Astrocyte of the spinal cord (primary cell): Measurements from ENCODE around the gene STX17.

Experiments
- DNase-seq: peaks from one replicate; pipeline ENCODE4 v3.0.0; 2011; ENCODE audit warnings: low read depth, low spot score
- H3K4me3 ChIP-seq: 2 replicates; pipeline ENCODE4 v1.5.1; 2011; ENCODE audit warnings: low read depth, mild to moderate bottlenecking, low read length, moderate library complexity
- in situ Hi-C: cut with HindIII; loops from 2 replicates; pipeline ENCODE4 v1.10.0; 2017; ENCODE audit warnings: low sequenced_read_pairs
- TF ChIP-seq, protein P1 (sequence below): IDR thresholded peaks from 2 replicates; pipeline ENCODE4 v1.5.1; 2012; ENCODE audit warnings: low read depth, mild to moderate bottlenecking, low read length, inconsistent platforms

STX17 gene

DNA sequence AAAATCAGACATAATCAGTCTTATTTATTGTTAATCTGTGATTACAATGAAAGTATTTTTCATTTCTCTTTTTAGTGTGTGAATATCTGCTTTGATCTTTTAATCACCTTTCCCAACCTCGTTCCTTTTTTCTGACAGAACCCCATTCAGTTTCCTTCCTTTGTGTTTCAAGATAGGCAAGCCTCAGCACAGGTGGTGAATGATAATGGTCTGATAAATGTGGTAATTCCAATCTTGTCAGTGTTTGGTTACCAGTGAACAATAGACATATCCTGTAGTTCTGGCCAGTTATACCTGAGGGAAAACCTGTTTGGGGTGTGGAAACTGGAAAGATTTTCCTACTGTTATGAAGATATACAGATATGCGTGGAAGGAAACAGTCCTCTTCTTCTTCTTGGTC, 13.5 kb downstream of the STX17 start:
- TF ChIP-seq, protein P1, sequence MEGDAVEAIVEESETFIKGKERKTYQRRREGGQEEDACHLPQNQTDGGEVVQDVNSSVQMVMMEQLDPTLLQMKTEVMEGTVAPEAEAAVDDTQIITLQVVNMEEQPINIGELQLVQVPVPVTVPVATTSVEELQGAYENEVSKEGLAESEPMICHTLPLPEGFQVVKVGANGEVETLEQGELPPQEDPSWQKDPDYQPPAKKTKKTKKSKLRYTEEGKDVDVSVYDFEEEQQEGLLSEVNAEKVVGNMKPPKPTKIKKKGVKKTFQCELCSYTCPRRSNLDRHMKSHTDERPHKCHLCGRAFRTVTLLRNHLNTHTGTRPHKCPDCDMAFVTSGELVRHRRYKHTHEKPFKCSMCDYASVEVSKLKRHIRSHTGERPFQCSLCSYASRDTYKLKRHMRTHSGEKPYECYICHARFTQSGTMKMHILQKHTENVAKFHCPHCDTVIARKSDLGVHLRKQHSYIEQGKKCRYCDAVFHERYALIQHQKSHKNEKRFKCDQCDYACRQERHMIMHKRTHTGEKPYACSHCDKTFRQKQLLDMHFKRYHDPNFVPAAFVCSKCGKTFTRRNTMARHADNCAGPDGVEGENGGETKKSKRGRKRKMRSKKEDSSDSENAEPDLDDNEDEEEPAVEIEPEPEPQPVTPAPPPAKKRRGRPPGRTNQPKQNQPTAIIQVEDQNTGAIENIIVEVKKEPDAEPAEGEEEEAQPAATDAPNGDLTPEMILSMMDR = no peak
- no peak overlapping the region for H3K4me3 ChIP-seq
- in situ Hi-C loops = no loop called here
- no peak for DNase-seq

DNA sequence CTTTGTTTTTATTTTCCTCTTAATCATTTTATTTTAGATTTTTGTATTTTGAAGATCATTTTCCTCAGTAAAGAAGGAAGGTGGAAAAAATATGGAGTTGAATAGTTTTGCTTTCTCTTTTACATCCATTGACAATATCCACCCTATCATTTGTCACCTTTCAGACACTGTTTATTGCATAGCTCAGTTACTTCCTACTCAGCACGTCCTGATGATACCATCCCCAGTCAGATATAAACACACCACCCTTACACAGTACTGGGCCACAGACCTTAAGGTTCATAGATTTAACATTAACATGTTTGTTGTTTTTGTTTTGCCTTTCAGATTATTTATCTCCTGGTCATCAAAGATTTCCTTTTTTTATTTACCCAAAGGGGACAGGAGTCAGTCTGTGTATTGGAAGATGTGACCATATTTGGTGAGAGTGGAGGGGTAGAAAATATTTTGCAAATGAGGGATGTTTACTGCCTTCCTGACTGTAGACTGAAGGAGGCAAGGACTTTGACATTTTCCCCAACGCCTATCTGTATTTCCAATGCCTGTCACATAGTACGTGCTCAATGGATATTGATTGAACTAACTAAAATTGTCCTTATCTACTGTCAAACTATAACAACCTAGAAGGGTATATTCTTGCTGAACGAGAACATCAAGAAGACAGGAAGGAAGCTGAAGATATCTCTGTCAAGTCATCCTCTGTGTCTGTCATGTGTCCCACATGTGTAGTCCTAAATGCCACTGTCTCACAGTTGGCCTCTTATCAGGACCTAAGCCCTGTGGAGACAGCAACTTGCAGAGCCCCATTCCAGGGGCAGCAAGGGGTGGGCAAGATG, 15.6 kb downstream of the STX17 start:
- no peak overlapping the region for H3K4me3 ChIP-seq
- in situ Hi-C loops = no loop called here
- no peak for DNase-seq
- TF ChIP-seq, protein P1 = no peak

DNA sequence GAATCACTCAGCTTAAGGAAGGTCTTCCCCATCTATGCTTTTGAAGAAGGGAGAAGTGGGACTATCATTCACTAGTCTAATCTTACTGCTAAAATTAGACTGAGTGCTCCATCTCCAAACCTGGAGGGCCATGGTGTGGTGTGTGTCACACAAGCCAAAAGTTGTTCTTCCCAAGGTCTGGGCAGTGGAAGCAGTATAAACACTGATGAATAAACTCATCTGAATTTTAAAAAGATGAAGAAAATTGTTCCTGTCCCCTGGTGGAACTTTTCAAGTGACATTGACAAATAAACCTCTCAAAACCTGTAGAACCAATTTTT, 16.2 kb downstream of the STX17 start:
- in situ Hi-C loops = no loop called here
- TF ChIP-seq, protein P1 = no peak
- H3K4me3 ChIP-seq = no peak overlapping the region
- no peak for DNase-seq

DNA sequence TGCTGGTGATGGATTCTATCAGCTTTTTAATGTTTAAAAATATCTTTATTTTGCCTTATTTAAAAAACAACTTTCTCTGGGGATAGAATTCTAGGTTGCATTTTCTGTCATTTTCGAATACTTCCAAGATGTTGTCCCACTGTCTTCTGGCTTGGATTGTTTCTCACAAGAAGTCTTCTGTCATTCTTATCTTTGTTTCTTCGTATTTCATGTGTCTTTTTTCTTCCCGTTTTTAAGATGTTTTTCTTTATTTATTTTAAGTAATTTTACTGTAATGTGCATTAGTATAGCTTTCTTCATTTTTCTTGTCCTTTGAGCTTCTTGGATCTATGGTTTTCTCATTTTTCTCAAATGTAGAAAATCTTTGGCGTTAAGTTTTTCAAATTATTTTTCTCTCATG, 19.1 kb downstream of the STX17 start:
- TF ChIP-seq, protein P1 = no peak
- no peak overlapping the region for H3K4me3 ChIP-seq
- in situ Hi-C loops = no loop called here
- DNase-seq = no peak

DNA sequence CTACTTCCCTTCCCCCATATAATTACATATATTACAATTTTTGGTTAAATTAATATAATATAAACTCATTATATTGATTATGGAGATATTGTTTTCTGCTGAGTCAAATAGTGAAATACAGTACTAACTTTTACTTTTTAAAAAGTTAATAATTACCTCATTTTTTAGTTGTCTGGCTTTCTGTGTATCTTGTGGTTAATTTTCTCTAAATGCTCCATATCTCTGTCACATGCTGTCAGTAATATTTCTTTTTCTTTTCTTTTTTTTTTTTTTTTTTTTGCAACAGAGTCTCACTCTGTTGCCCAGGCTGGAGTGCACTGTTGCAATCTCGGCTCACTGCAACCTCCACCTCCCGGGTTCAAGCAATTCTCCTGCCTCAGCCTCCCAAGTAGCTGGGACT, 23.2 kb downstream of the STX17 start:
- in situ Hi-C loops = no loop called here
- no peak overlapping the region for H3K4me3 ChIP-seq
- TF ChIP-seq, protein P1 = no peak
- no peak for DNase-seq

DNA sequence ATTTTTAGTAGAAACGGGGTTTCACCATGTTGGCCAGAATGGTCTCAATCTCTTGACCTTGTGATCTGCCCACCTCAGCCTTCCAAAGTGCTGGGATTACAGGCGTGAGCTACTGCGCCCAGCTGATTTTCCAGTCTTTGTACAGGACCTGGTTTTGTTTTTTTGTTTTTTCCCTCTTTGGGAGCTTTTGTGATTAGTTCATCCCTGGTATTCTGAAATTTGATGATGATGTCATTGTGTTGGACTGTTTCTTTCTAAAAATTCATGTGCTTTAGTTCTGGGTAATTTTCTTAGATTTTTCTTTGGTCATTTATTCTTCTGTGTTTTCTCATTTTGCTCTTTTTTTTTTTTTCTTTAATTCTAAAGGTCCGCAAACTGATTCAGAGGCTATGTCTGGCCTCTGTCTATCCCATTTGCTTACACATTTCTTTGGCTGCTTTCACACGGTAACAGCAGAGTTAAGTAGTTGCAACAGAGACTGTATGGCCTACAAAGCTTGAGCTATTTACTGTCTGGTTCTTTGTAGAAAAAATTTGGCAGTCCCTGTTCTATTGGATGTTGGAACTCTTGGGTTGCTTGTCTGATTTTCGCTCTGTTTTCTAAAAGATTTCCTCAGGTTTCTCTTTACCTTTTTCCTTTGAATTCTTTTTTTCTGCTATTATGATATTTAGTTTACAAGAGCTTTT, 24.8 kb downstream of the STX17 start:
- H3K4me3 ChIP-seq = no peak overlapping the region
- DNase-seq = no peak
- TF ChIP-seq, protein P1 = no peak
- in situ Hi-C loops = no loop called here
